Lung (tissue), 12 donors: Measurements from ENCODE around the gene GNG2. TPM values are rescaled to one million over a fixed set of nuclear protein-coding genes. Genes with fewer than 3 reads are reported as not detected.
A peak's percentile ranks its signal among the peaks of the same experiment; 100 is the strongest.

Experiments used
- ATAC-seq: fragments of 200-7000 bp; cut with Tn5 transposase; one replicate; pipeline ENCODE4 v1.9.1; 2020; ENCODE audit warnings: moderate number of reproducible peaks; ENCODE audit not compliant: insufficient read depth, low FRiP score
- DNase-seq, 3 donors: peaks; one replicate each; pipeline ENCODE4 v3.0.0-alpha.2; 2013 to 2017
- H3K27ac ChIP-seq, 2 donors: one replicate each; pipeline ENCODE4 v1.5.1; 2013; ENCODE audit warnings: mild to moderate bottlenecking in 2 of 2, moderate library complexity in 2 of 2, control low read depth in 1 of 2, inconsistent platforms in 1 of 2, low read depth in 1 of 2, low read length in 1 of 2
- H3K27me3 ChIP-seq, 3 donors: one replicate each; pipeline ENCODE4 v1.5.1; 2013; ENCODE audit warnings: low read length in 2 of 3; ENCODE audit not compliant: control insufficient read depth in 3 of 3, insufficient read depth in 3 of 3
- H3K36me3 ChIP-seq, 4 donors: one replicate each; pipeline ENCODE4 v1.5.1; 2013; ENCODE audit warnings: low read length in 4 of 4, mild to moderate bottlenecking in 1 of 4, moderate library complexity in 1 of 4; ENCODE audit not compliant: control insufficient read depth in 4 of 4, insufficient read depth in 4 of 4
- H3K4me1 ChIP-seq, 5 donors: one replicate each; pipeline ENCODE4 v1.5.1; 2013; ENCODE audit warnings: low read length in 5 of 5, mild to moderate bottlenecking in 2 of 5, moderate library complexity in 1 of 5; ENCODE audit not compliant: control insufficient read depth in 5 of 5, insufficient read depth in 5 of 5
- H3K4me3 ChIP-seq: one replicate; pipeline ENCODE4 v1.5.1; 2013; ENCODE audit warnings: mild to moderate bottlenecking, control low read depth, moderate library complexity
- H3K9ac ChIP-seq, 2 donors: one replicate each; pipeline ENCODE4 v1.5.1; 2013; ENCODE audit warnings: low read length in 2 of 2, control low read depth in 1 of 2; ENCODE audit not compliant: insufficient read depth in 1 of 2
- H3K9me3 ChIP-seq, 4 donors: one replicate each; pipeline ENCODE4 v1.5.1; 2013; ENCODE audit warnings: low read length in 3 of 4, mild to moderate bottlenecking in 1 of 4, moderate library complexity in 1 of 4; ENCODE audit not compliant: control insufficient read depth in 4 of 4, insufficient read depth in 3 of 4
- WGBS, 2 donors: extraction: QIAGEN DNeasy Blood & Tissue Kit; methylation state at CpG; one replicate each; pipeline ENCODE4 v1.1.7; 2013; 5-methylcytosine and 5-hydroxymethylcytosine counted together
- polyA plus RNA-seq, 2 donors: library from polyadenylated mRNA; stranded (reverse); fragments of 200-250 nt; gene quantifications; one replicate each; pipeline ENCODE4 v1.2.1, GENCODE V29; 2013
- total RNA-seq, 2 donors: library from RNA; depleted of rRNA in 1 of 2; stranded (reverse); fragments of >200 nt in 1 of 2; gene quantifications; one replicate each; pipeline ENCODE4 v1.2.1, GENCODE V29; 2014 to 2021
- TF ChIP-seq, protein P1 (sequence below): IDR thresholded peaks from 2 replicates; pipeline ENCODE4 v1.5.1; 2012; ENCODE audit warnings: mild to moderate bottlenecking; ENCODE audit errors: control extremely low read depth, extremely low read depth
- donor health status: control.
- donor health status: control.
- donor health status: Bipolar disorder and iron deficiency.
- donor health status: healthy.
- donor health status: DM: yes; HTN: yes; CAD: no.

GNG2 gene
- total and polyA plus RNA-seq, 4 donors = 3.7 to 42.3 (median 21.5) TPM

DNA sequence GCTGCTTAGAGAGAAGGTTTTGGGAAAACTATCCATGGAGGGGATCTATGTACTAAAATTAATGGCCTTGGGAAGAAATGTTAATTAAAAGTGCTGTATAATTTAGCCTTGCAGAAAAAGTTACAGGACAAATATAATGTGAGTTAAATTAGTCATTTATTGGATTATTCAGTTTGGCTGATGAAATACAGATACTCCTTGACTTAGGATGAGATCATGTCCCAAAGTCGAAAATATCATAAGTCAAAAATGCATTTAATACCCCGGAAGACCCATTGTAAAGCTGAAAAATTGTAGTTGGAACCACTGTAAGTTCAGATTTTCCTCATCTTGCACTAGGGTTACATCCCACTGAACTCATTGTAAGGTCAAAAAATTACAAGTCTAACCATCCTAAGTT lies 138.7 kb downstream of the GNG2 start:
- Histone ChIP-seq H3K36me3 (peaks cover 9 to 46% (median 17%) of the 10 kb centered on the region in 4 donors), H3K27me3 (no peaks in the 10 kb centered on the region), H3K9me3 (no peaks in the 10 kb centered on the region), H3K4me3 (no peak overlapping the region), H3K27ac (no peak overlapping the region), H3K9ac (peak overlapping the region in 1 of 2 donors; percentile 30), H3K4me1 (peaks cover 0 to 13% (median 0%) of the 10 kb centered on the region in 5 donors)
- DNase-seq (no peak), ATAC-seq (no peak)
- TF ChIP-seq, protein P1, sequence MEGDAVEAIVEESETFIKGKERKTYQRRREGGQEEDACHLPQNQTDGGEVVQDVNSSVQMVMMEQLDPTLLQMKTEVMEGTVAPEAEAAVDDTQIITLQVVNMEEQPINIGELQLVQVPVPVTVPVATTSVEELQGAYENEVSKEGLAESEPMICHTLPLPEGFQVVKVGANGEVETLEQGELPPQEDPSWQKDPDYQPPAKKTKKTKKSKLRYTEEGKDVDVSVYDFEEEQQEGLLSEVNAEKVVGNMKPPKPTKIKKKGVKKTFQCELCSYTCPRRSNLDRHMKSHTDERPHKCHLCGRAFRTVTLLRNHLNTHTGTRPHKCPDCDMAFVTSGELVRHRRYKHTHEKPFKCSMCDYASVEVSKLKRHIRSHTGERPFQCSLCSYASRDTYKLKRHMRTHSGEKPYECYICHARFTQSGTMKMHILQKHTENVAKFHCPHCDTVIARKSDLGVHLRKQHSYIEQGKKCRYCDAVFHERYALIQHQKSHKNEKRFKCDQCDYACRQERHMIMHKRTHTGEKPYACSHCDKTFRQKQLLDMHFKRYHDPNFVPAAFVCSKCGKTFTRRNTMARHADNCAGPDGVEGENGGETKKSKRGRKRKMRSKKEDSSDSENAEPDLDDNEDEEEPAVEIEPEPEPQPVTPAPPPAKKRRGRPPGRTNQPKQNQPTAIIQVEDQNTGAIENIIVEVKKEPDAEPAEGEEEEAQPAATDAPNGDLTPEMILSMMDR = no peak
- WGBS, 2 donors = 87 to 91% methylated on average over 2 of the region's 2 CpGs

DNA sequence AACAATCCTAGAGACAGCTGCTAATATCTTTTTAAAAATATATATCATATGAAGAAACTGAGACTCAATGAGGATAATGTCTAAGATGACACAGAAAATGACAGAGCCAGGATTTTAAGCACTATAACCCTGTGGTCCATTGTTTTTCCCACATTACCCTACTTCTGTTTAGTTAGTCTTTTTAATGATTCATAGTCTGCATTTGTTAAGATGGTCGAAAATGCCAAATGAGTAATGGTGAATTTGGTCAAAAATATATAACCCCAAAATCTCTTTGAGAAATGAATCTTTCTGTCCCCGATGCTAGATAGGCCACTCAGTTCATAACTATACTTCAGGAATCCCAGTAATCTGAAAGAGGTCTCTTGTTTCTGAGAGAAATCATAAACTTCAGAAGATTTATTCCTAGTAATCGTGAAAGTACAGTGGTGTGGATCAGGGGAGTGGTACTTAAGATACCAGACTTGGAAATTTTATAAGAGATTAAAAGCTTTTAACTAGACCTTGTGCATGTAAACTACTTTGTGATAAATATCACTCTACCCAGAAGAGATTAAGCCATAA lies 139.7 kb downstream of the GNG2 start:
- peaks cover 9 to 48% (median 21%) of the 10 kb centered on the region in 4 donors for H3K36me3 ChIP-seq
- H3K27ac ChIP-seq = no peak overlapping the region
- H3K9ac ChIP-seq = no peak overlapping the region
- WGBS, 2 donors = 68 to 82% methylated on average over 3 of the region's 3 CpGs
- no peaks in the 10 kb centered on the region for H3K9me3 ChIP-seq
- H3K4me1 ChIP-seq = peaks cover 0 to 13% (median 0%) of the 10 kb centered on the region in 5 donors
- ATAC-seq = no peak
- no peaks in the 10 kb centered on the region for H3K27me3 ChIP-seq
- TF ChIP-seq, protein P1 = no peak
- no peak for DNase-seq
- no peak overlapping the region for H3K4me3 ChIP-seq

DNA sequence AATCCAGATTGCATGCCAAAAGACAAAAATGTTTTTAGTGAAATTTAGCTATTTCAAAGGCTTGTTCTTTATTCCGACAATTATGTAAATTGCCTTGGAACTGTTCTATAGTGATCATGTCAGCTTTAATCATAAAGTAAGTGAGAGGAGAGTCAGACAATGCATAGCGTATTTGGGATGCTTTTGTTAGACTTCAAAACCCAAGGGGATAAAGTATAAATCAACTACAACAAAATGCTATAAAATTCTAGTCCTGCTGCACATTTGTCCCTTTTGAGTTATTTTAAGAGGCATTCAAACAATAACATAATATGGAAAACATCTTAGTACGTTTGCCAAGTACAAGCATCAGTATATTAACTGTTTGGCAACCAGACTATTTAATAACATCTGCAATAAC lies 140.3 kb downstream of the GNG2 start:
- Histone ChIP-seq H3K27ac (no peak overlapping the region), H3K9me3 (no peaks in the 10 kb centered on the region), H3K4me3 (no peak overlapping the region), H3K27me3 (no peaks in the 10 kb centered on the region), H3K9ac (no peak overlapping the region), H3K36me3 (peaks cover 11 to 54% (median 25%) of the 10 kb centered on the region in 4 donors), H3K4me1 (peaks cover 0 to 13% (median 0%) of the 10 kb centered on the region in 5 donors)
- TF ChIP-seq, protein P1 = no peak
- ATAC-seq (no peak), DNase-seq (peak in 2 of 3 donors; percentile 33 to 34)
- WGBS, 2 donors = 75 to 80% methylated on average over 3 of the region's 3 CpGs

DNA sequence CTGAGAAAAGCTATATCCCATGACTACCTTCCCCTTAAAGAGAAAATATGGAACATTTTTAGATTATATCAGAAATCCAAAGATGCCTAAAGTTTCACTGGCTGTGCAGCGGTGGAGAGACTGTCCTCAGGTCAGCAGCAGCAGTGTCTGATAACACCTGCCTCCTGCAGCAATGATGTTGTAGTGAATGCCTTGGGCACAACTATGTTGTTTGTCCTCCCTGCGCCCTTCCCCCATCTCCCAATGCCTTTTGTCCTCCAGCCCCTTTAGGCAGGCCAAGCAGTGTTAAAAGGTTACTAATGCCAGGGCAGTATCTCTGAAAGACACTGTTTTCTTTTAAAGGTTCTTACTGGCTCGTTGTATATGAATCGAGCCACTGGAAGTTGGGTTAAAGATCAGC lies 142.1 kb downstream of the GNG2 start:
- ATAC-seq = no peak
- WGBS, 2 donors = 85 to 92% methylated on average over 4 of the region's 4 CpGs
- H3K9me3 ChIP-seq = no peaks in the 10 kb centered on the region
- no peak overlapping the region for H3K4me3 ChIP-seq
- no peaks in the 10 kb centered on the region for H3K27me3 ChIP-seq
- H3K9ac ChIP-seq = no peak overlapping the region
- H3K27ac ChIP-seq = peak overlapping the region; percentile 26 to 64
- H3K36me3 ChIP-seq = peaks cover 15 to 72% (median 34%) of the 10 kb centered on the region in 4 donors
- DNase-seq = no peak
- H3K4me1 ChIP-seq = peaks cover 0 to 13% (median 1%) of the 10 kb centered on the region in 5 donors
- TF ChIP-seq, protein P1 = no peak
